Heart left ventricle (tissue), 16 donors: ENCODE data around the gene CHID1. TPM values are rescaled to one million over a fixed set of nuclear protein-coding genes. Genes with fewer than 3 reads are reported as not detected.

Experiments
- ATAC-seq, 4 donors: fragments of 200-7000 bp; cut with Tn5 transposase; one replicate each; pipeline ENCODE4 v1.9.1; 2020 to 2022; ENCODE audit warnings: moderate library complexity in 4 of 4, mild to moderate bottlenecking in 3 of 4, moderate number of reproducible peaks in 1 of 4
- DNase-seq, 5 donors: peaks; one replicate each; pipeline ENCODE4 v3.0.0-alpha.2; 2020
- H3K27ac ChIP-seq, 12 donors: fragments of 200-600 bp; sonication (generic) in 4 of 12; one replicate each; pipeline versions ENCODE4 v1.5.0 to v1.8.0; 2016 to 2022; ENCODE audit warnings: mild to moderate bottlenecking in 2 of 12
- H3K27me3 ChIP-seq, 9 donors: fragments of 200-600 bp; sonication (generic) in 2 of 9; one replicate each; pipeline versions ENCODE4 v1.5.1 to v1.8.0; 2016 to 2022; ENCODE audit warnings: mild to moderate bottlenecking in 3 of 9
- H3K36me3 ChIP-seq, 9 donors: fragments of 200-600 bp; sonication (generic) in 2 of 9; one replicate each; pipeline versions ENCODE4 v1.5.0 to v1.8.0; 2018 to 2022; ENCODE audit warnings: mild to moderate bottlenecking in 2 of 9
- H3K4me1 ChIP-seq, 12 donors: fragments of 200-600 bp; sonication (generic) in 4 of 12; one replicate each; pipeline versions ENCODE4 v1.5.0 to v1.8.0; 2016 to 2022; ENCODE audit warnings: mild to moderate bottlenecking in 3 of 12
- H3K4me3 ChIP-seq, 12 donors: fragments of 200-600 bp; sonication (generic) in 4 of 12; one replicate each; pipeline versions ENCODE4 v1.5.0 to v1.8.0; 2017 to 2022; ENCODE audit warnings: mild to moderate bottlenecking in 9 of 12, moderate library complexity in 4 of 12
- H3K9me3 ChIP-seq, 12 donors: fragments of 200-600 bp; sonication (generic) in 4 of 12; one replicate each; pipeline versions ENCODE4 v1.5.0 to v1.8.0; 2016 to 2022; ENCODE audit warnings: mild to moderate bottlenecking in 1 of 12
- POLR2A ChIP-seq, 2 donors: fragments of 450-650 bp; IDR thresholded peaks; one replicate each; pipeline ENCODE4 v1.6.1; 2017; ENCODE audit warnings: antibody characterized with exemption in 2 of 2, mild to moderate bottlenecking in 2 of 2, moderate library complexity in 2 of 2
- WGBS, 4 donors: extraction: QIAGEN DNeasy Blood & Tissue Kit in 2 of 4; methylation state at CpG; one replicate each; pipeline versions ENCODE4 v1.1.5 to v1.1.7; 2013 to 2018; 5-methylcytosine and 5-hydroxymethylcytosine counted together
- intact Hi-C, 10 donors: fragments of 100-400 bp; cut with DNase I; formaldehyde crosslinking; loops; one replicate each; pipeline versions ENCODE4 v1.11.1 to v1.14.2; 2022
- polyA plus RNA-seq, 2 donors: library from polyadenylated mRNA; stranded (reverse); fragments of 200-250 nt; gene quantifications; one replicate each; pipeline ENCODE4 v1.2.3, GENCODE V29; 2013
- total RNA-seq, 9 donors: library from RNA; depleted of rRNA in 2 of 9; stranded (reverse); fragments of >200 nt in 2 of 9; fragmentation: NEBNext Ultra II Directional in 3 of 9; extraction: Animal tissue kit (Norgen Biotek cat#: 25700) in 3 of 9; gene quantifications; one replicate each; pipeline versions ENCODE4 v1.1.0 to v1.2.4, GENCODE V29; 2016 to 2023
- TF ChIP-seq, protein P1 (sequence below), 12 donors: fragments of 200-600 bp; sonication (generic) in 4 of 12; IDR thresholded peaks; one replicate each; pipeline versions ENCODE4 v1.5.0 to v1.8.0; 2018 to 2022; ENCODE audit warnings: antibody characterized with exemption in 12 of 12, mild to moderate bottlenecking in 5 of 12
- donor health status: ischemic (EF 13 %, LVEDD 7.1; RV severe dilation, severe dysfunction).
- donor health status: healthy with polysubstance abuse.
- donor health status: DM: no; HTN: yes; CAD: no.
- donor health status: DM: no; HTN: no; CAD: no.
- donor health status: ischemic (EF 25% LVEDD 6.9; RV normal size, moderate dysfunction).
- donor health status: ischemic (EF 25% LVEDD 5.7; RV mildly dilated, moderate dysfunction).
- donor health status: healthy.
- donor health status: DM: yes; HTN: yes; CAD: no.
- donor health status: ischemic (EF 35%, LVEDD 5.7; RV mildly dilated, moderate dysfunction).
- donor health status: nonischemic (EF 11% LVEDD 7.7; RV severe dilation, severe dysfunction).
- donor health status: DM: yes; HTN: yes; CAD: no.
- donor health status: PGD.
- donor health status: ischemic (EF 29% LVEDD 5.4; RV normal size, mild dysfunction).
- donor health status: nonischemic (EF 23%, LVEDD 6.1; RV moderate dilation, normal function).

Gene CHID1
- total and polyA plus RNA-seq, 11 donors, result 30.8 to 87.7 (median 55.3) TPM

DNA sequence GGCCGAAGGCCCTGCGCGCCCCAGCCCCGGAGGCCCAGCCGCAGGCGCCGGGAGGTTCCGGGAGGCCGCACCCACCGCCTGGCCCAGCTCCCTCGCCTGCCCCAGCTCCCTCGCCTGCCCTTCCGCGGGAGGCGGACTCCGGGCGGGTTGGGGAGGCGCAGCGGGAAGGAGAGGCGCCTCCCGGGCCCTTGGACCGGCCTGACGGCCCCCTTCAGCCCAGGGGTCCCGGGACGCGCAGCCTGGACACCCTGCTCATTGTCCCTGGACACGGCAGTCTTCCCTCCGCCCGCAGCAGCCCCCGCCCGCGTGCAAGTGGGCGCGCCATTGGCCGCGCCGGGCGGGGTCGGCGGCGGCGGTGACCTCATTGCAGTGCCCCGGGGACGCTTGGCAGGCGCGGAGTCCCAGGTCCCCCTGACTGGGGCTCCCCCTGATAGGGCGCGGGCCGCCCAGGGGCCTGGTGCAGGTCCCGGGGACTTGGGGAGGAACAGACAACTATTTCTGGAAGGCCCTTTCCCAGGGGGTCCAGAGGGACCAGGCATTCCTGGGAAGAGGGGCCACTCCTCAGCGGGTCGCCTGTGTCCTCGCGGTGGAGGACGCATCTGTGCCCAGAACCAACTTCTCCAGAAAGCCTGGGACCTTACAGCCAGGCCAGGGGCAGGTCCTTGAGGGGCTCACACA lies 77.4 kb downstream of the CHID1 start:
- peak; percentile 76 to 86 (median 80) for DNase-seq

DNA sequence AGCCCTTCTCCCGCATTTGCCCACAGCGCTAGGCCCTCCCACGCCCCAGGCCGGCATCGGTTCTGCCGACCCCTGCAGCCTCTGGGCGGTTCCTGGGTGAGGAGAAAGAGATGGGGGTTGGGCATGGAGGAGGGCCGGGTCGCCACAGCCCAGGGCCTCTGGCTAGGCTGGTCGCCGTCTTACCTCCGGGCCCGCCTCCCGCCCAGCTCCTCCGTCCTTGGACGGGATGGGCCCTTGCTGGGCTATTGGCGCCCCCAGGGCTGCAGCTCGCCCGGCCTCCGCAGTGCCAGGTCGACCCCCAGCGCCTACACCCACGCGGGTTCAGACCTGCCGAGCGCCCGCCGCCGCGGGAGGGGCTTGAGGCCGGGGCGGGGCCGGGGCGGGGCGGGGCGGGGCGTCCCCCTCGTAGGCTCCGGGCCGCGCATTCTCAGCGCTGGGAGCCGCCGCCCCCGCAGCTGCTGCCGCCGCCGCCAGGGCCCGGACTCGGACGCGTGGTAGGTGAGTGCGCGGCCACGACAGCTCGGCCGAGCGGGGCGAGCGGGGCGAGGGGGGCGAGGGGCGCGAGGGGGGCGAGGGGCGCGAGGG lies 78.0 kb downstream of the CHID1 start, which contains the start of gene CD151:
CD151 (plus strand) TSS at position 424 of the 585 bp plus-strand sequence. CDS start 3,118 bp downstream, outside the sequence.
- H3K4me1 ChIP-seq, result peaks cover 10 to 94% (median 82%) of the 10 kb centered on the region in 12 donors
- intact Hi-C loops, result no loop called here

More for the DNA sequence above, 77.4 kb downstream of the CHID1 start:
- Histone ChIP-seq H3K27me3 (peaks cover 0 to 32% (median 0%) of the 10 kb centered on the region in 9 donors), H3K4me1 (peaks cover 10 to 94% (median 76%) of the 10 kb centered on the region in 12 donors), H3K4me3 (peak overlapping the region; percentile 40 to 95 (median 78)), H3K36me3 (peaks cover 0 to 26% (median 24%) of the 10 kb centered on the region in 9 donors), H3K9me3 (no peaks in the 10 kb centered on the region), H3K27ac (peak overlapping the region; percentile 79 to 98 (median 92))
- intact Hi-C loops, result no loop called here
- ATAC-seq, result peak in 3 of 4 donors; percentile 8 to 34 (median 17)
- 0 to 2% (median 1%) methylated on average over 12 to 52 of the region's 55 CpGs for WGBS, 4 donors
- peak in 1 of 2 donors; percentile 45 for TF ChIP-seq POLR2A (IDR thresholded peaks at IDR 0.05)
- TF ChIP-seq, protein P1, sequence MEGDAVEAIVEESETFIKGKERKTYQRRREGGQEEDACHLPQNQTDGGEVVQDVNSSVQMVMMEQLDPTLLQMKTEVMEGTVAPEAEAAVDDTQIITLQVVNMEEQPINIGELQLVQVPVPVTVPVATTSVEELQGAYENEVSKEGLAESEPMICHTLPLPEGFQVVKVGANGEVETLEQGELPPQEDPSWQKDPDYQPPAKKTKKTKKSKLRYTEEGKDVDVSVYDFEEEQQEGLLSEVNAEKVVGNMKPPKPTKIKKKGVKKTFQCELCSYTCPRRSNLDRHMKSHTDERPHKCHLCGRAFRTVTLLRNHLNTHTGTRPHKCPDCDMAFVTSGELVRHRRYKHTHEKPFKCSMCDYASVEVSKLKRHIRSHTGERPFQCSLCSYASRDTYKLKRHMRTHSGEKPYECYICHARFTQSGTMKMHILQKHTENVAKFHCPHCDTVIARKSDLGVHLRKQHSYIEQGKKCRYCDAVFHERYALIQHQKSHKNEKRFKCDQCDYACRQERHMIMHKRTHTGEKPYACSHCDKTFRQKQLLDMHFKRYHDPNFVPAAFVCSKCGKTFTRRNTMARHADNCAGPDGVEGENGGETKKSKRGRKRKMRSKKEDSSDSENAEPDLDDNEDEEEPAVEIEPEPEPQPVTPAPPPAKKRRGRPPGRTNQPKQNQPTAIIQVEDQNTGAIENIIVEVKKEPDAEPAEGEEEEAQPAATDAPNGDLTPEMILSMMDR (IDR thresholded peaks at IDR 0.05), result no peak

DNA sequence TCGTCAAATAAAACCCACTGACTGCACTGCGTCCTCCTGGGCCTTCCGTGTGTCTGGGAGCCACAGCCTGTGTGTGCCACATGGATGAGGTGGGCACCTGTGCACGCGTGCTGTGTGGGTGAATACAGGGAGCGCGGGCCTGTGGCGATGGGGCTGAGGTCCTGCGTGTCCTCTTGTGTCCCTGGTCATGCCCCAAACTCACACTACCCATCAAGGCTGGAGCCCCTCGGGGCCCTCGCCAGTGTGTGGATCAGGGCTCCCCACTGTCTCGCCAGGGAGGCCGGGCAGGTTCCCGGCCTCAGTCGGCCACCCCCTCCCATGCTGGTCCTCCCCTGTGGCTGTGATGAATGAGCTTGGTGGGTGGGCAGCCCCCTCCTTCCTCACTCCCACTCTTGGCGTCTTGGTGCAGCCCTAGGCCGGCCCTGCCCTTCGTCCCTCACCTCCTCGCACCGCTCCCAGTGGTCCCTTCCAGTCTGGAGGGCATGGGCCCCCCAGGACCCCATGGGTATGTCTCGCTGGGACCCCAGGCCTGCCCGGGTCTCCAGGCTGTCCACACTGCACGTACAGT lies 78.6 kb downstream of the CHID1 start:
- 70 to 88% (median 75%) methylated on average over 19 to 23 of the region's 23 CpGs for WGBS, 4 donors
- Histone ChIP-seq H3K4me3 (peak overlapping the region; percentile 31 to 95 (median 76)), H3K36me3 (peaks cover 0 to 13% (median 12%) of the 10 kb centered on the region in 9 donors), H3K27ac (peak overlapping the region; percentile 57 to 98 (median 90)), H3K9me3 (no peaks in the 10 kb centered on the region), H3K27me3 (peaks cover 0 to 35% (median 0%) of the 10 kb centered on the region in 9 donors), H3K4me1 (peaks cover 10 to 94% (median 81%) of the 10 kb centered on the region in 12 donors)
- TF ChIP-seq, protein P1 (IDR thresholded peaks at IDR 0.05), result no peak
- no peak for TF ChIP-seq POLR2A (IDR thresholded peaks at IDR 0.05)
- intact Hi-C loops, result no loop called here
- DNase-seq (peak in 2 of 5 donors; percentile 37 to 62), ATAC-seq (no peak)

More for the DNA sequence above, 78.0 kb downstream of the CHID1 start, which contains the start of gene CD151:
- TF ChIP-seq POLR2A (IDR thresholded peaks at IDR 0.05), result no peak
- TF ChIP-seq, protein P1 (IDR thresholded peaks at IDR 0.05), result no peak
- Histone ChIP-seq H3K4me3 (peak within 1 kb of the TSS; percentile 40 to 95 (median 78)), H3K27ac (peak within 1 kb of the TSS; percentile 79 to 98 (median 92)), H3K36me3 (peaks cover 0 to 19% (median 18%) of the 10 kb centered on the region in 9 donors), H3K27me3 (peaks cover 0 to 32% (median 0%) of the 10 kb centered on the region in 9 donors), H3K9me3 (no peaks in the 10 kb centered on the region)
- DNase-seq, result peak; percentile 63 to 76 (median 66)
- peak in 2 of 4 donors; percentile 26 to 33 for ATAC-seq
- 2 to 15% (median 7%) methylated on average over 6 to 67 of the region's 67 CpGs for WGBS, 4 donors
